IPS DF 19.7 (cell line): ENCODE results near the gene PKD1L1.

Experiments used
- DNase-seq: peaks from one replicate; pipeline ENCODE4 v3.0.0-alpha.2; 2013; ENCODE audit warnings: low read depth, low spot score

PKD1L1 gene

DNA sequence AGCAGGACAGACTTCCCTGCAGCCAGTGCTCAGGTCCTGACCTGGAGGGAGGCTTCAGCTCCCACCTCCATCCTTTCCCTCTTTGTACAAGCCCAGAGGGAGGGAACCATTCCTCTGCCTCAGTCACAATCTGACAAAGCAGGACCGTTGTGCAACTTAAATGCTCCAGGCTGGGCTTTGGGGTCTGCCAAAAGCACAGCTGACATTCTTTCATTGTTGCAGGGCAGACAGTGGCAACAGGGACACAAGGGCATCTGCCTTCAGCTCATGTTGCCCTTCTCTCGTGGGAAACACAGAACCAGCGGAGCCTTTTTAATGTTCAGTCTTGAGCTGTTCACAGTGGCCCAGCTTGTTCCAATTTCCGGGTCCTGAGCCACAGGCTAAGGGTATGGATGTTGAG lies 210.7 kb downstream of the PKD1L1 start:
- DNase-seq: no peak

DNA sequence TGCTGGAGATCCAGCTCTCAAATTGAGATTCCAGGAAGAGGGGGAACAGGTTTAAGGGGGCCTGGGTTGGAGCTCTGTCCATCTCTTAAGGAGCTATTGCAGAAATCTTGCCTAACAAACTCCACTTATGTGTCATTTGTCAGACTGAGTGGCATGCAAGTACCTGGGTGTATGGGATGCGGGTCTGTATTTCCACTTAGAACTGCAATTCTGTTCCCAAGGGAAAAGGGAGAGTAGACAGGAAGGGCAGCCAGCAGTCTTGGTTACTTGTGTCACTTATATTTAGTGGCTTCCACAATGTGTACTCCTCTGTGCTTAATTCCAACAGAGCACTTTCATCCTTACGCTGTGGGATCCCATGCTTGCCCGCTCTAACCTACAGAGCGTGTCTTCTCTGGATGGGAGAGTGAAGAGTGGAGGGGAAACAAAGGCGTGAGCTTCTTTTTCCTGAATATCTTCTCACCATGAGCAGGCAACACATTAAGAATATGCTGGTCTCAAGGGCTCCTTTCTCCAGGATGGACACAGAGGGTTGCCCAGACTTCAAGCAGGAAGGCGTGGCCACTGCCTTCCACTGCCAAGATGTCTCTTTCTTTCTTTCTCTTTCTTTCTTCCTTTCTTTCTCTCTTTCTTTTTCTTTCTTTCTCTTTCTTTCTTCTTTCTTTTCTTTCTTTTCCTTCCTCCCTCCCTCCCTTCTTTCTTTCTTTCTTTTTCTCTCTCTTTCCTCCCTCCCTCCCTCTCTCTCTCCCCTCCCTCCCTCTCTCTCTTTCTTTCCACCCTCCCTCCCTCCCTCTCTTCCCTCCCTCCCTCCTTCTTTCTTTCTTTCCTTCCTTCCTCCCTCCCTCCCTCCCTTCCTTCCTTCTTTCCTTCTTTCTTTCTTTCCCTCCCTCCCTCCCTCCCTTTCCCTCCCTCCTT lies 212.6 kb downstream of the PKD1L1 start:
- no peak for DNase-seq

DNA sequence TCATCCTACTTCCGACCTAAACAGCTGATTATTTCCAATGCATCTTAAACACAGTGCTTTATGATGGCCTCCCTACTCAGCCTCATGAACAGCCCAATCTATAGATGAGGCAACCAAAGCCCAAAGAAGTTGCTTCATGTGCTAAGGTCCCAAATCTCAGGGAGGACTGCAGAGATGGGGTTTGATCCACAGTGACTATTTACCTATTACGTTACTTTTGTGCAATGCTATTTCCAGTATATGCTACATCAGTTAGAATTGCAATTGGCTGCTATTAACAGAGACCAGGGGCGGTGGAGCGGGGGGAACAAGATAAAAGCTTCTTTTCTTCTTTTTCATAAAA lies 213.3 kb downstream of the PKD1L1 start:
- DNase-seq: no peak

DNA sequence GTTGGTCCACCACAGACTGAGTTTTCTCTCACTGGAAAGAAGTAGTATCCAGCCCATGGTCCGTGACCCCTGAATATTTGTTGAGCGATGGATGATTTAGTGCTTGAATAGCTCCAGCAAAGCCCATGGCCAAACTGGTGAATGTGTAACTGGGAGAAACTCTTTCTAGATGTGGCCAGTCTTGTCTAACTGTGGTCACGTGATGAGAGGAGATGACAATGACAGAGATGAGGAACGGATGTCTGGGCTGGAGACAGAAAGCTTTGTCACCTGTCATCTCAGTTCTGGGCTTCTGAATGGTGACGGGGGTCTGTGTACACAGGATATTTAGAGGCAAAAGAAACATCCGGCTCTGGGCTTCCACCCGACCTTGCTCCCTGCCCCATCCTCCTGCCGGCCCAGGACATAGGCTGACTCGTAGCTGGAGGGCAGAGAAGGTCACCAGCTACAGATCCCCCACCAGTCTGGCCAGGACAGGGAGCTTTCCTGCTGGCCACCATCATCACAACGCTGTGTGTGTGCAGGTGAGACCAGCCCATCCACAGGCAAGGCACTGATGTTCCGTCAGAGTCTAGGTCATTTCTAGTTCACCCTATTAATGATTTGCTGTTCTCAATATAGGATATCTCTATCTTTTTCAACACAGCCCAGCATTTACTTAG lies 213.8 kb downstream of the PKD1L1 start:
- no peak for DNase-seq

DNA sequence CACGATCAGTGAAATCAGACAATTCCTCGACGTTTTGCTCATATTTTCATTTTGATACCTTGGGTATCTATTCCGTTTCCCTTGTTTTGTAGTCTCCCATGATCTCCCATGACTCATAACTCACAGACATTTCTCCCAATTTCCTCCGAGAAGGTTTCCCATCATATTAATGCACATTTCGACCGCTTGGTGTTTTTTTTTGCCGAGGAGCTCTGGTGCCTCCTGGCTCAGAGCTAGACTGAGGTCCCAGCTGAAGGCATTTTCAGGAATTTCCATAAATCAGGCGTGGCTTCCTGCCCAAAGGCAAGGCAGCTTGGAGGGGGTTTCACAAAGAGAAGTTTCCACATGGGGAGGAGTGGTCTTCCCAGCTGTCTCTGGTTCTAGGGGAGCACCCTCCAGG lies 218.1 kb downstream of the PKD1L1 start:
- DNase-seq: no peak

DNA sequence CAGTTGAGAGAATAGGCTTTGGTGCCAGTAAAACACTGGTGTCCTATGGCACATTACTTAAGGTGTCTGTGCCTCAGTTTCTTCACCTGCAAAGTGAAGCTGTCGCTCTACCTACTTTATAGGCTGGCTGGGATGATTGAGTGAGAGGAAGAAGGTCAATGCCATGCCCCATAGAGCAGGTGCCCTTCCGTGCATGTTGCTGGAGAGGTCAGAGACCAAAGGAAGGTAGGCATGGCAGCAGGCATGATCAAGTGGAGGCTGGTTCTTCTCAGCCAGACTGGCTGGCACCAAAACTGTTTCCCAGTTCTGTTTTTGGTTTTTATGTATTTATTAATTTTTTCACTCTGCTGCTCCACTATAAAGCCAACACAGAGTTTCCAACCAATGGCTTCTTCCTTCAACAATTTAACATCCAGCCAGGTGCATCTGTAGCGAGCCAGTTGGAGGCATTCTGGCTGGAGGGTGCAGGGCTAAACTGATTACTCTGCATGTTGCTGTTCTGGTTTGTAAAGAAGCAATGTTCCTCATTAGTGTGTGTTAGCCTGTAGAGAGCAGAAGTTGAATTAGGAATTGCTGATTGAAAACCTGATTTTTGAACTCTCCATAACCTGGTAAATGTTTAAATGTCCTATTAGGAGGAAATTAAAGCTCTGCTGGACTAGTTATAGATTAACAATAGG lies 222.1 kb downstream of the PKD1L1 start:
- no peak for DNase-seq

DNA sequence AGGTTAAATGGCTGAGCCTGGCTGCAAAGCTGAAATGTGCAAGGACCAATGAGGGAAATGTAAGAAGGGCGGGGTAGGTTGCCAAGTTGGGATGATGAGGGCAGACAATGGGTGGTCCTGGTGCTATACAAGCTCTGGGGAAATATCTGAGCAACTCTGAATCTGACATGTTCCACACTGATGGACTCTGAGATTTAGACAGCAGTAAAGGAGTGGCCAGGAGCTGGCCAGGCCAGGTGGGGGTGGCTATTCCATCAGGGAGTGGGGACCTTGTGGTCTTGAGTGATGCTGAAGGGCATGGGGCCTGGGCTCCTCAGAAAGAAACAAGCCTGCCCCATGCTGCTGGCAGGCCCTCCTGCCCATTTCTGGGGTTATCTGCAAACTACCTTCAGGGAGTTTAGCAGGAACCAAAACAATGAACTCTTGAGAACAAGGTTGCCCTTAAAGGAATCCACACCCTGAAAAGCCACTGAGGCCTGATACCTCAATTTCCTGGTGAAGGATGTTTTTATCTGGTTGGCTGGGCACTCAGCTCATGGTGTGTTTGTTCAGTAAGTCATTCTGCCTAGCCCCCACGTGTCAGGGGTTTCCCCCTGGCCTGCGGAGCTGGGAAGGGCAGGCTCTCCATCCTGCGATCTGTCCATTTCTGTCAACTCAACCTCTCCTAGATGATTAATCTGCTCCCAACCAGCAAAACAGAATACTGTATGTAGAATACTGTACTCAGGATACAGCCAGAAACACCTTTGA lies 223.1 kb downstream of the PKD1L1 start:
- DNase-seq: no peak
